Measurements from ENCODE around the gene ARSB. TPM values are rescaled to one million over a fixed set of nuclear protein-coding genes. Genes with fewer than 3 reads are reported as not detected.

ARSB gene
- total and polyA plus RNA-seq, 9 of the 15 experiments (the other 6 are each of a cell fraction or from before 2014, with no cell fraction given) = 0.52 to 4.6 (median 2.4) TPM

GRCh38 chr5:78771260-78772205 is 213.6 kb downstream of the ARSB start (continued):
- no peak for TF ChIP-seq CHD7 (IDR thresholded peaks at IDR 0.05; ENCODE audit: low read depth, low read length)
- peak; percentile 62 for TF ChIP-seq NR2C1 (IDR thresholded peaks at IDR 0.05)
- peak; percentile 63; the same call in 1 of the 2 replicates for TF ChIP-seq NR2C1 (tag; IDR thresholded peaks at IDR 0.05)
- TF ChIP-seq L3MBTL2 (IDR thresholded peaks at IDR 0.05) = no peak
- no peak for TF ChIP-seq ZNF512 (tag; IDR thresholded peaks at IDR 0.05)
- TF ChIP-seq MNT (conservative IDR thresholded peaks at IDR 0.05) = peak; percentile 39 to 70; a peak in 3 of 4 replicates
- TF ChIP-seq GATA2 (CRISPR knock-in tag; IDR thresholded peaks at IDR 0.05) = peak; percentile 57; the same call in 1 of the 2 replicates
- no peak for TF ChIP-seq ZNF780A (CRISPR knock-in tag; IDR thresholded peaks at IDR 0.05)
- TF ChIP-seq TCF7L2 (IDR thresholded peaks at IDR 0.05; ENCODE audit: low read depth, low read length) = no peak
- no peak for TF ChIP-seq ZNF174 (CRISPR knock-in tag; IDR thresholded peaks at IDR 0.05)
- TF ChIP-seq ZNF184 (CRISPR knock-in tag; IDR thresholded peaks at IDR 0.05) = no peak
- TF ChIP-seq SNIP1 (IDR thresholded peaks at IDR 0.05; ENCODE audit: low read depth) = no peak
- no peak for TF ChIP-seq OTX1 (CRISPR knock-in tag; IDR thresholded peaks at IDR 0.05)

Measured in K562 (cell line).